BLaER1 treated with 17β-estradiol and CSF1 and Interleukin-3, amounts not matched to agents 10 nM and 100 nM (cell line): ENCODE results near the gene TDRD9.

Source experiments
- H3K27ac ChIP-seq, 11 experiments: shearing (Covaris generic); formaldehyde crosslinking; 2 replicates each; pipeline ENCODE4 v1.8.1; 2022
- H3K27me3 ChIP-seq, 11 experiments: shearing (Covaris generic); formaldehyde crosslinking; 2 replicates each; pipeline ENCODE4 v1.8.1; 2022
- H3K36me3 ChIP-seq, 11 experiments: shearing (Covaris generic); formaldehyde crosslinking; 2 replicates each; pipeline ENCODE4 v1.8.1; 2022
- H3K4me1 ChIP-seq, 10 experiments: shearing (Covaris generic); formaldehyde crosslinking; 2 replicates each; pipeline ENCODE4 v1.8.1; 2022
- H3K4me2 ChIP-seq, 11 experiments: shearing (Covaris generic); formaldehyde crosslinking; 2 replicates each; pipeline ENCODE4 v1.8.1; 2022
- H3K4me3 ChIP-seq, 10 experiments: shearing (Covaris generic); formaldehyde crosslinking; 2 replicates each; pipeline ENCODE4 v1.8.1; 2022
- H3K9ac ChIP-seq, 11 experiments: shearing (Covaris generic); formaldehyde crosslinking; 2 replicates each; pipeline ENCODE4 v1.8.1; 2022
- H3K9me3 ChIP-seq, 11 experiments: shearing (Covaris generic); formaldehyde crosslinking; replicated peaks in 1 of 11; 2 replicates each; pipeline ENCODE4 v1.8.1; 2022
- H4K20me1 ChIP-seq, 11 experiments: shearing (Covaris generic); formaldehyde crosslinking; 2 replicates each; pipeline ENCODE4 v1.8.1; 2022
- Cebpa-rat ChIP-seq, 11 experiments: shearing (Covaris generic); IDR thresholded peaks; 2 replicates each; pipeline ENCODE4 v1.8.1; 2022

TDRD9 gene

GRCh38 chr14:103897075-103897947, 30.9 kb upstream of the TDRD9 start:
- no peak for TF ChIP-seq Cebpa-rat (IDR thresholded peaks at IDR 0.05)
- no peaks in the 10 kb centered on the region for H3K27me3 ChIP-seq
- H4K20me1 ChIP-seq, result no peaks in the 10 kb centered on the region
- H3K4me1 ChIP-seq, result peaks cover 0 to 10% (median 0%) of the 10 kb centered on the region in 10 experiments; a peak in 6 of 20 replicates
- no peak overlapping the region for H3K27ac ChIP-seq
- H3K9ac ChIP-seq, result no peak overlapping the region
- no peak overlapping the region for H3K4me3 ChIP-seq
- no peaks in the 10 kb centered on the region for H3K36me3 ChIP-seq
- no peak overlapping the region for H3K4me2 ChIP-seq
- H3K9me3 ChIP-seq, result peaks cover 9 to 19% (median 15%) of the 10 kb centered on the region in 11 experiments; a peak in 20 of 22 replicates

DNA sequence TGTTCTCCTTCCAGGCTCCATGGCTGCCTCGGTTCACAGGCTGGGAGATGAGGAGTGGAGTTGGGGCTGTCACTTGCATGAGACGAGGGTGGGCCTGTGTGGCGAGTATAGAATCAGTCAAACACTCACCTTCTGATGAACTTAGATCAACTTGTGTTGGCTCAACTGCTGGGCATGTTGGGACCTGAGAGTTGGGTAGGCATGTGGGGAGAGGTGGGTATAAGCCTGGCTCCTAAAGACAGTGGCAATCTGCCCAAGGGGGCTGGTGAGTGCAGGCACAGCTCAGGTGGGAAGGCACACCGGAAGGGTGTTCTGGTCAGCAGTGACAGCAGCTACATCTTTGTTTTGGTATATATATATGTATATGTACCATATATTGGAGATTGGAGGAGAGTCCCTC, 30.1 kb upstream of the TDRD9 start:
- H3K9me3 ChIP-seq, result peaks cover 9 to 19% (median 15%) of the 10 kb centered on the region in 11 experiments; a peak in 20 of 22 replicates
- H3K4me2 ChIP-seq, result no peak overlapping the region
- H3K4me1 ChIP-seq, result peaks cover 0 to 10% (median 0%) of the 10 kb centered on the region in 10 experiments; a peak in 6 of 20 replicates
- no peak overlapping the region for H3K4me3 ChIP-seq
- H3K27me3 ChIP-seq, result no peaks in the 10 kb centered on the region
- no peak for TF ChIP-seq Cebpa-rat (IDR thresholded peaks at IDR 0.05)
- H3K27ac ChIP-seq, result no peak overlapping the region
- no peak overlapping the region for H3K9ac ChIP-seq
- no peaks in the 10 kb centered on the region for H3K36me3 ChIP-seq
- H4K20me1 ChIP-seq, result no peaks in the 10 kb centered on the region

DNA sequence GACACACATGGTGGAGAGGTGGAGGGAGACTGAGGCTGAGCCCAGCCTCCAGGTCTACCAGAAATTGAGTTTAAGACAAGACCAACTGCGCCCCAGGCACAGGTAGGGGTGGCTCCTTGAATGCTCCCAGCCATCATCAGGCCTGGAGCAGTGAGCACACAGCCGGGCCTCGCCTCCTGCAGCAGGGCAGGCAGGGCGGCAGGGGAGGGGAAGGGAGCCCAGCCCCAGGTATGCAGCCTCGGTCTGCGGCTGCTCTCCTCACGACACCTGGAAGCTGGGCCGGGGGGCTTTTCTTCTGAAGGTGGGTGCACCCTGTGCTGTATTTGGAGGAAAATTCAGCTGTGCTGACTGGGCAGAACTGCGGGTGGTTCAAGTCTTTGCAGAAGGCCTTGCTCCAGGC, 29.5 kb upstream of the TDRD9 start:
- peaks cover 9 to 19% (median 15%) of the 10 kb centered on the region in 11 experiments; a peak in 20 of 22 replicates for H3K9me3 ChIP-seq
- H3K9ac ChIP-seq, result no peak overlapping the region
- no peaks in the 10 kb centered on the region for H4K20me1 ChIP-seq
- no peak overlapping the region for H3K4me3 ChIP-seq
- H3K36me3 ChIP-seq, result no peaks in the 10 kb centered on the region
- TF ChIP-seq Cebpa-rat (IDR thresholded peaks at IDR 0.05), result no peak
- H3K4me1 ChIP-seq, result peaks cover 0 to 10% (median 0%) of the 10 kb centered on the region in 10 experiments; a peak in 6 of 20 replicates
- no peaks in the 10 kb centered on the region for H3K27me3 ChIP-seq
- H3K4me2 ChIP-seq, result no peak overlapping the region
- no peak overlapping the region for H3K27ac ChIP-seq

DNA sequence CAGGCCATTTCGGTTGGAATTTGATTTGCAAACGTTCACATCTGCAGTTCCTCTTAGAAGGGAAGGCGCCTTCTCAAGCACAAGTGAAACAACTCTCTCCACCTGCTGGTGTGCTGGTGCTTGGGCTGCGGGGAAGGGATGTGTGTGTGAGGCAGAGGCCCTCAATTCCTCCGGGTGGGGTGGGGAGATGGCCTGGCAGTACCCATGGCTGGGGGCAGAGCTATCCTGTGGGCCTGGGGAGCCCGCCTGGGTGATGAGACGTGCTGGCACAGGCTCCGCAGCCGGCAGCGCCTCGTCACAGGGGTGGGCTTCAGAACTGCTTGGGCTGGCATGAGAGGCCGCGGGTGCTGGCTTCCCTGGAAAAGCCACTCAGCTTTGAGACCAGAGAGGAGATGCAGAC, 28.9 kb upstream of the TDRD9 start:
- no peaks in the 10 kb centered on the region for H3K27me3 ChIP-seq
- H4K20me1 ChIP-seq, result no peaks in the 10 kb centered on the region
- H3K4me2 ChIP-seq, result no peak overlapping the region
- TF ChIP-seq Cebpa-rat (IDR thresholded peaks at IDR 0.05), result no peak
- H3K9me3 ChIP-seq, result peaks cover 9 to 19% (median 15%) of the 10 kb centered on the region in 11 experiments; a peak in 20 of 22 replicates
- peaks cover 0 to 5% (median 0%) of the 10 kb centered on the region in 10 experiments; a peak in 3 of 20 replicates for H3K4me1 ChIP-seq
- H3K27ac ChIP-seq, result no peak overlapping the region
- no peak overlapping the region for H3K4me3 ChIP-seq
- no peaks in the 10 kb centered on the region for H3K36me3 ChIP-seq
- H3K9ac ChIP-seq, result no peak overlapping the region

- Histone ChIP-seq H3K9ac (no peak overlapping the region), H3K9me3 (peaks cover 9 to 19% (median 15%) of the 10 kb centered on the region in 11 experiments; a peak in 20 of 22 replicates), H3K4me3 (no peak overlapping the region), H3K27me3 (no peaks in the 10 kb centered on the region), H3K27ac (no peak overlapping the region), H3K4me2 (no peak overlapping the region), H3K4me1 (no peaks in the 10 kb centered on the region), H3K36me3 (no peaks in the 10 kb centered on the region), H4K20me1 (no peaks in the 10 kb centered on the region)
- TF ChIP-seq Cebpa-rat (IDR thresholded peaks at IDR 0.05), result no peak
Observed at GRCh38 chr14:103899833-103900232, 28.4 kb upstream of the TDRD9 start.

- Histone ChIP-seq H3K27ac (no peak overlapping the region), H3K4me3 (no peak overlapping the region), H3K36me3 (peaks cover 0 to 10% (median 0%) of the 10 kb centered on the region in 11 experiments; a peak in 3 of 22 replicates), H3K9ac (no peak overlapping the region), H4K20me1 (peaks cover 0 to 5% (median 0%) of the 10 kb centered on the region in 11 experiments; a peak in 1 of 22 replicates), H3K27me3 (no peaks in the 10 kb centered on the region), H3K4me2 (no peak overlapping the region), H3K9me3 (no peaks in the 10 kb centered on the region), H3K4me1 (peaks cover 2 to 14% (median 8%) of the 10 kb centered on the region in 10 experiments; a peak in 18 of 20 replicates)
- no peak for TF ChIP-seq Cebpa-rat (IDR thresholded peaks at IDR 0.05)
Observed at GRCh38 chr14:103904493-103905107, 23.7 kb upstream of the TDRD9 start.

DNA sequence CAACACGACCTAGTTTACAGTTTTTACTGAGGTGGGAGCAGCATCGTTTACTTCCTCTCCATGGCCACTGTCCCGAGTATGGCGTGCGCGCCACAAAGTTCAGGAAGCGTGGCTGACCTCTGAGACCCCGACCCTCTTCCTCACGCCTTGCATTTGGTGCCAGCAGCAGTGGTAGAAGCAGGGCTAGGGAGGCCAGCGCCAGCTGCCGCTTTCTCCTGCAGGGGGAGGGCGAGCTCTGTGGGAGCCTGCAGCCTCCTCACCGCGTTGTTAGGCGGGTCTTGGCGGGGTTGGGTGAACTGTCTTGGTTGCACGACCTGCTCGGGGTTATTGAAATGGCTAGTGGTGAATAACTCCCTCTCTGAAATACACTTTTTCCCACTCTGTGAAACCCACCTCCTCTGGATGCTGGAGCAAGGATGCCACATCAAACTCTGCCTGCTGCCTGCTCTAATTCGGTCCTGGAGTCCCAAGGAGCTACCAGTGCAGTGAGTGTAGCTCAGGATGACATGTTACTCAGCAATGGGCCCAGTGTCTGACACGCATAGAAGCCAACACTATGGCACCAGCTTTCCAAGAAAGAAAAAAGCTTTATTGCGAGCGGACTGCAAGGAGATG, 22.3 kb upstream of the TDRD9 start:
- TF ChIP-seq Cebpa-rat (IDR thresholded peaks at IDR 0.05), result no peak
- no peaks in the 10 kb centered on the region for H3K9me3 ChIP-seq
- H3K27ac ChIP-seq, result no peak overlapping the region
- no peak overlapping the region for H3K4me3 ChIP-seq
- H3K9ac ChIP-seq, result no peak overlapping the region
- H3K36me3 ChIP-seq, result peaks cover 0 to 12% (median under 1%) of the 10 kb centered on the region in 11 experiments; a peak in 9 of 22 replicates
- peak overlapping the region in 6 of 11 experiments; percentile 8 to 35 (median 22); a peak in 6 of 22 replicates for H3K4me2 ChIP-seq
- H4K20me1 ChIP-seq, result peaks cover 0 to 12% (median 0%) of the 10 kb centered on the region in 11 experiments; a peak in 6 of 22 replicates
- H3K4me1 ChIP-seq, result peaks cover 13 to 25% (median 20%) of the 10 kb centered on the region in 10 experiments
- no peaks in the 10 kb centered on the region for H3K27me3 ChIP-seq

- Histone ChIP-seq H3K4me1 (peaks cover 13 to 25% (median 20%) of the 10 kb centered on the region in 10 experiments), H3K27me3 (no peaks in the 10 kb centered on the region), H4K20me1 (peaks cover 2 to 36% (median 24%) of the 10 kb centered on the region in 11 experiments; a peak in 18 of 22 replicates), H3K9ac (no peak overlapping the region), H3K27ac (no peak overlapping the region), H3K9me3 (no peaks in the 10 kb centered on the region), H3K4me2 (no peak overlapping the region), H3K36me3 (peaks cover 26 to 38% (median 27%) of the 10 kb centered on the region in 11 experiments), H3K4me3 (no peak overlapping the region)
- TF ChIP-seq Cebpa-rat (IDR thresholded peaks at IDR 0.05), result no peak
Observed at GRCh38 chr14:103908580-103908979, 19.7 kb upstream of the TDRD9 start.
